ENCODE results near the gene INPP5J.

INPP5J gene

GRCh38 chr22:31139066-31139465, 16.3 kb downstream of the INPP5J start:
- no peaks in the 10 kb centered on the region for H3K27me3 ChIP-seq (ENCODE audit: insufficient read depth, insufficient read length)
- TF ChIP-seq YY1 (IDR thresholded peaks at IDR 0.05; ENCODE audit: insufficient read depth, insufficient read length): no peak
- no peak for TF ChIP-seq SUZ12 (IDR thresholded peaks at IDR 0.05; ENCODE audit: extremely low read depth, insufficient read depth, insufficient read length)
- no peak for TF ChIP-seq ZNF274 (IDR thresholded peaks at IDR 0.05; ENCODE audit: low read depth, low read length)
- peak overlapping the region; percentile 69 for H3K4me3 ChIP-seq (ENCODE audit: insufficient read length, low read depth)
- DNase-seq (ENCODE audit: low read depth, low spot score): no peak
- peaks cover 16% of the 10 kb centered on the region for H3K4me1 ChIP-seq (ENCODE audit: insufficient read depth, insufficient read length)
- H3K9me3 ChIP-seq (ENCODE audit: insufficient read depth, low read length): no peaks in the 10 kb centered on the region
- peaks cover under 1% of the 10 kb centered on the region for H3K36me3 ChIP-seq (ENCODE audit: insufficient read depth, insufficient read length, low read length)
- H3K9ac ChIP-seq (ENCODE audit: insufficient read length, low read depth): peak overlapping the region; percentile 89

GRCh38 chr22:31139866-31140716, 17.3 kb downstream of the INPP5J start, which contains the start of gene PLA2G3:
Gene PLA2G3, minus strand, starts transcription at chr22:31140508. Its CDS starts 154 bp downstream, at chr22:31140354.
- no peak for TF ChIP-seq ZNF274 (IDR thresholded peaks at IDR 0.05; ENCODE audit: low read depth, low read length)
- no peak for TF ChIP-seq YY1 (IDR thresholded peaks at IDR 0.05; ENCODE audit: insufficient read depth, insufficient read length)
- Histone ChIP-seq H3K9me3 (ENCODE audit: insufficient read depth, low read length) (no peaks in the 10 kb centered on the region), H3K9ac (ENCODE audit: insufficient read length, low read depth) (peak within 1 kb of the TSS; percentile 89), H3K4me3 (ENCODE audit: insufficient read length, low read depth) (peak within 1 kb of the TSS; percentile 69), H3K36me3 (ENCODE audit: insufficient read depth, insufficient read length, low read length) (no peaks in the 10 kb centered on the region), H3K4me1 (ENCODE audit: insufficient read depth, insufficient read length) (peaks cover 16% of the 10 kb centered on the region), H3K27me3 (ENCODE audit: insufficient read depth, insufficient read length) (no peaks in the 10 kb centered on the region)
- DNase-seq (ENCODE audit: low read depth, low spot score): peak; percentile 70

GRCh38 chr22:31140746-31141145, 18.0 kb downstream of the INPP5J start:
- Histone ChIP-seq H3K4me1 (ENCODE audit: insufficient read depth, insufficient read length) (peaks cover 16% of the 10 kb centered on the region), H3K36me3 (ENCODE audit: insufficient read depth, insufficient read length, low read length) (no peaks in the 10 kb centered on the region), H3K27me3 (ENCODE audit: insufficient read depth, insufficient read length) (no peaks in the 10 kb centered on the region), H3K4me3 (ENCODE audit: insufficient read length, low read depth) (no peak overlapping the region), H3K9ac (ENCODE audit: insufficient read length, low read depth) (no peak overlapping the region), H3K9me3 (ENCODE audit: insufficient read depth, low read length) (no peaks in the 10 kb centered on the region)
- no peak for DNase-seq (ENCODE audit: low read depth, low spot score)
- TF ChIP-seq YY1 (IDR thresholded peaks at IDR 0.05; ENCODE audit: insufficient read depth, insufficient read length) (no peak), SUZ12 (IDR thresholded peaks at IDR 0.05; ENCODE audit: extremely low read depth, insufficient read depth, insufficient read length) (no peak), ZNF274 (IDR thresholded peaks at IDR 0.05; ENCODE audit: low read depth, low read length) (no peak)

GRCh38 chr22:31141551-31141950, 18.8 kb downstream of the INPP5J start:
- no peak for TF ChIP-seq ZNF274 (IDR thresholded peaks at IDR 0.05; ENCODE audit: low read depth, low read length)
- TF ChIP-seq YY1 (IDR thresholded peaks at IDR 0.05; ENCODE audit: insufficient read depth, insufficient read length): no peak
- TF ChIP-seq SUZ12 (IDR thresholded peaks at IDR 0.05; ENCODE audit: extremely low read depth, insufficient read depth, insufficient read length): no peak
- H3K4me1 ChIP-seq (ENCODE audit: insufficient read depth, insufficient read length): peaks cover 16% of the 10 kb centered on the region
- no peak overlapping the region for H3K4me3 ChIP-seq (ENCODE audit: insufficient read length, low read depth)
- no peak overlapping the region for H3K9ac ChIP-seq (ENCODE audit: insufficient read length, low read depth)
- H3K27me3 ChIP-seq (ENCODE audit: insufficient read depth, insufficient read length): no peaks in the 10 kb centered on the region
- no peaks in the 10 kb centered on the region for H3K36me3 ChIP-seq (ENCODE audit: insufficient read depth, insufficient read length, low read length)
- DNase-seq (ENCODE audit: low read depth, low spot score): no peak
- H3K9me3 ChIP-seq (ENCODE audit: insufficient read depth, low read length): no peaks in the 10 kb centered on the region

GRCh38 chr22:31142285-31142684, 19.5 kb downstream of the INPP5J start:
- Histone ChIP-seq H3K27me3 (ENCODE audit: insufficient read depth, insufficient read length) (no peaks in the 10 kb centered on the region), H3K4me3 (ENCODE audit: insufficient read length, low read depth) (no peak overlapping the region), H3K36me3 (ENCODE audit: insufficient read depth, insufficient read length, low read length) (no peaks in the 10 kb centered on the region), H3K9me3 (ENCODE audit: insufficient read depth, low read length) (no peaks in the 10 kb centered on the region), H3K4me1 (ENCODE audit: insufficient read depth, insufficient read length) (peaks cover 16% of the 10 kb centered on the region), H3K9ac (ENCODE audit: insufficient read length, low read depth) (no peak overlapping the region)
- DNase-seq (ENCODE audit: low read depth, low spot score): no peak
- no peak for TF ChIP-seq YY1 (IDR thresholded peaks at IDR 0.05; ENCODE audit: insufficient read depth, insufficient read length)
- TF ChIP-seq SUZ12 (IDR thresholded peaks at IDR 0.05; ENCODE audit: extremely low read depth, insufficient read depth, insufficient read length): no peak
- no peak for TF ChIP-seq ZNF274 (IDR thresholded peaks at IDR 0.05; ENCODE audit: low read depth, low read length)

- TF ChIP-seq SUZ12 (IDR thresholded peaks at IDR 0.05; ENCODE audit: extremely low read depth, insufficient read depth, insufficient read length): no peak
- TF ChIP-seq YY1 (IDR thresholded peaks at IDR 0.05; ENCODE audit: insufficient read depth, insufficient read length): no peak
- TF ChIP-seq ZNF274 (IDR thresholded peaks at IDR 0.05; ENCODE audit: low read depth, low read length): no peak
- no peak overlapping the region for H3K9ac ChIP-seq (ENCODE audit: insufficient read length, low read depth)
- peaks cover 16% of the 10 kb centered on the region for H3K4me1 ChIP-seq (ENCODE audit: insufficient read depth, insufficient read length)
- H3K36me3 ChIP-seq (ENCODE audit: insufficient read depth, insufficient read length, low read length): no peaks in the 10 kb centered on the region
- DNase-seq (ENCODE audit: low read depth, low spot score): no peak
- no peak overlapping the region for H3K4me3 ChIP-seq (ENCODE audit: insufficient read length, low read depth)
- H3K9me3 ChIP-seq (ENCODE audit: insufficient read depth, low read length): no peaks in the 10 kb centered on the region
- no peaks in the 10 kb centered on the region for H3K27me3 ChIP-seq (ENCODE audit: insufficient read depth, insufficient read length)
These were observed 20.3 kb downstream of the INPP5J start for GRCh38 chr22:31143038-31143437.

GRCh38 chr22:31143537-31143936, 20.8 kb downstream of the INPP5J start:
- Histone ChIP-seq H3K4me3 (ENCODE audit: insufficient read length, low read depth) (no peak overlapping the region), H3K9ac (ENCODE audit: insufficient read length, low read depth) (no peak overlapping the region), H3K36me3 (ENCODE audit: insufficient read depth, insufficient read length, low read length) (no peaks in the 10 kb centered on the region), H3K27me3 (ENCODE audit: insufficient read depth, insufficient read length) (no peaks in the 10 kb centered on the region), H3K4me1 (ENCODE audit: insufficient read depth, insufficient read length) (peaks cover 12% of the 10 kb centered on the region), H3K9me3 (ENCODE audit: insufficient read depth, low read length) (no peaks in the 10 kb centered on the region)
- DNase-seq (ENCODE audit: low read depth, low spot score): no peak
- TF ChIP-seq YY1 (IDR thresholded peaks at IDR 0.05; ENCODE audit: insufficient read depth, insufficient read length) (no peak), ZNF274 (IDR thresholded peaks at IDR 0.05; ENCODE audit: low read depth, low read length) (no peak), SUZ12 (IDR thresholded peaks at IDR 0.05; ENCODE audit: extremely low read depth, insufficient read depth, insufficient read length) (no peak)

Measured in NT2/D1 (cell line).